ENCODE data around the gene MRPL43.
"Not testable (repeated sequence)": the region's sequence is repeated elsewhere in the genome, so short reads cannot be mapped to it uniquely, and the experiment has no call there.

Gene MRPL43

DNA sequence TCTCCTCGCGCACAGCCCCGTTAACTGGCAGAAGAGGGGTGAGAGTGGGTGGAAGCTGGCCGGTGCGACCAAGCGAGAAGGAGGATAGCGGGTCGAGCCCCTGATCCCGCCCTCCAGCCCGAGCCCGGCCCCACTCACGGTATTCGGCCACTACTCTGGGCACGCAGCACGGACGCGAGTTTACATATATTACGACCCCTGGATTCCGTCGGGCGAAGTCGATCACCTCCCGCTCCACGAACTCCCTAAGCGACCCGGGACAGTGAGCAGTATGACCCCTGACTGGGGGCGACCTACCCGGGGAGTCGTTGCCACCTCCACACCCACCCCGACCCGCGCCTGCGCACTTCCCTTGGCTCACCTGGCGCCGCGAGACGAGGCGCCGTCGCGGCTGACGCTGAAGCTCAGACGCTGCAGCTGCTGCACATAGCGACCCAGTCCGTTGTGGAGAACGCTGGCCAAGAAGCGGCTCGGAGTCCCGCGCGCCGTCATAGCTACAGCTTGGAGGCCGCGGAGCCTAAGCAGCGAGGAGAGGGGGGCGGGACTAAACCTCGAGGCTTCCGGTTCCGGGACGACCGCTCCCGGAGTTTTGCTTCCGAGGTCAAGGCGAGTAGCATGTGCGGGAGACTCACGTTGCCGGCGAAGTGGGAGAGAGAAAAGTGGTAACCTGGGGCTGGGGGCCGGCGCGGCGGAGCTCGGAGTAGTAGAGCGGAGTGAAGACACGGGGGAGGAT lies at the start of gene MRPL43, which contains the start of gene TWNK:
MRPL43 (minus strand) TSS at position 546 of the 733 bp plus-strand sequence; CDS start at position 492, 54 bp downstream.
TWNK (plus strand) TSS at position 592 of the 733 bp plus-strand sequence. CDS start 668 bp downstream, outside the sequence.
- Histone ChIP-seq H3K4me1 (ENCODE audit: control insufficient read depth, low read depth, low read length) (peaks cover 4% of the 10 kb centered on the region), H3K9me3 (ENCODE audit: control insufficient read depth, low read depth, low read length) (no peaks in the 10 kb centered on the region), H3K27ac (ENCODE audit: low read length) (peak within 1 kb of the TSS; percentile 73), H3K36me3 (ENCODE audit: control insufficient read depth, low read depth, low read length) (peaks cover 31% of the 10 kb centered on the region), H3K27me3 (ENCODE audit: control insufficient read depth, insufficient read depth, low read length) (no peaks in the 10 kb centered on the region), H3K4me3 (ENCODE audit: low read length) (peak within 1 kb of the TSS; percentile 99), H3K9ac (ENCODE audit: low read length) (peak within 1 kb of the TSS; percentile 96)

DNA sequence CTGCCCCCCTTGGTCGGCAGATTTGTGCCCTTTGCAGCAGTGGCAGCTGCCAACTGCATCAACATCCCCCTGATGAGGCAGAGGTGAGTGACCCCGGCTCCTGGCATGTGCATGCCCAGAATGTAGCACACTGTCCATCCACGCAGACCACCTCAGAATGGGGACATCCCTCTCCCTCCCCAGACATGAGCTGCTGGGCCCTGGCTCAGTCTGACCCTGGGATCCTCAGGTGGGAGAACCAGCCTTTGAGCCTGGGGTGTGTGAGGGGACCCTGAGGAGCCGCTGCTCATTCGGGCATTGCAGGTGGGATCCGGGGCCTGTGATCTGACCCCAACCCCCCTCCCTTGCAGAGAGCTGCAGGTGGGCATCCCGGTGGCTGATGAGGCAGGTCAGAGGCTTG lies 49.4 kb upstream of the MRPL43 start:
- Histone ChIP-seq H3K36me3 (ENCODE audit: control insufficient read depth, low read depth, low read length) (no peaks in the 10 kb centered on the region), H3K9me3 (ENCODE audit: control insufficient read depth, low read depth, low read length) (no peaks in the 10 kb centered on the region), H3K27ac (ENCODE audit: low read length) (no peak overlapping the region), H3K27me3 (ENCODE audit: control insufficient read depth, insufficient read depth, low read length) (peaks cover 80% of the 10 kb centered on the region), H3K4me3 (ENCODE audit: low read length) (no peak overlapping the region), H3K4me1 (ENCODE audit: control insufficient read depth, low read depth, low read length) (peaks cover 5% of the 10 kb centered on the region), H3K9ac (ENCODE audit: low read length) (no peak overlapping the region)

DNA sequence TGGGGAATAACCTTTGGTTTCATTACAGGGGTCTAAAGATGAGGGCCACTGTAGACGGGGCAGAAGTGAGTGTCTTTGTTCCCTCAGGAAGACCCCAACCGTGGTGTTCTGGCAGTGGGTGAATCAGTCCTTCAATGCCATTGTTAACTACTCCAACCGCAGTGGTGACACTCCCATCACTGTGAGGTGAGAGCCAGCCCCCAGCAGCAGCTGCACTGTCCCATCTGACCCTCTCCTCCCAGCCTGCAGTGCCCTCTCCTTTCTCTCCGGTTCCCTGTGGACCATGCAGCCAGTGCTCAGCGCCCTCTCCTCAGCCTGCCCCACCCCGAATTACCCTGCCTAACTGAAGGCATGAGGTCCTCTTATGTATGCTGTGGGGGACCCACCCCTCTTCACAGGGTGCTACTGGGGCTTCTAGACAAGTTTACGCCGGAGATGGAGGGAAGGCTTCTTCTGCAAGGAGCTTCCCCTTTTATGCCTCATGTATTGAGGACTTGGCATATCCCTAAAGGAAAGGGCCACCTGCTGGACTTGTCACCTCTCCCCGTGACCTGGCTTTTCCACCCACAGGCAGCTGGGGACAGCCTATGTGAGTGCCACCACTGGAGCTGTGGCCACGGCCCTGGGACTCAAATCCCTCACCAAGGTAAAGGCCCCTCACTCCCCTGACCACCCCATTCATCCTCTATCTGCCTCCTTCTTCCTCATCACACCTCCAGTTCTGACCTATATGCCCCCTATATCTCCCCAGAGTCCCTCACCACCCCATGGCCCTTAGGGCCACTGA lies 48.8 kb upstream of the MRPL43 start:
- Histone ChIP-seq H3K9me3 (ENCODE audit: control insufficient read depth, low read depth, low read length) (no peaks in the 10 kb centered on the region), H3K27me3 (ENCODE audit: control insufficient read depth, insufficient read depth, low read length) (peaks cover 86% of the 10 kb centered on the region), H3K4me1 (ENCODE audit: control insufficient read depth, low read depth, low read length) (peaks cover 11% of the 10 kb centered on the region), H3K36me3 (ENCODE audit: control insufficient read depth, low read depth, low read length) (no peaks in the 10 kb centered on the region), H3K4me3 (ENCODE audit: low read length) (no peak overlapping the region), H3K27ac (ENCODE audit: low read length) (no peak overlapping the region), H3K9ac (ENCODE audit: low read length) (no peak overlapping the region)

DNA sequence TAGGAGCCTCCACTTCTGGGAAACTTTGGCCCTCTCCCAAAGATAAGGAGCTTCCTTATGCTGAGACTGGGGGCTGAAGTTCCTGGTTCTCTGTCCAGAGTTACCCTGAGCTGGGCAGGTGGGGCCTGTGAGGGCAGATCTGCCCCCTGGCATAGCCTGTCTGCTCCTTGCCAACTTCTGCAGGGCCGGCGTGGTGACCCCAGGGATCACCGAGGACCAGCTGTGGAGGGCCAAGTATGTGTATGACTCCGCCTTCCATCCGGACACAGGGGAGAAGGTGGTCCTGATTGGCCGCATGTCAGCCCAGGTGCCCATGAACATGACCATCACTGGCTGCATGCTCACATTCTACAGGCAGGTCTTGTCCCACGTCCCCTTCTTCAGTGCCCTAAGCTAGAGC lies 48.0 kb upstream of the MRPL43 start:
- Histone ChIP-seq H3K9ac (ENCODE audit: low read length) (no peak overlapping the region), H3K27ac (ENCODE audit: low read length) (no peak overlapping the region), H3K4me3 (ENCODE audit: low read length) (no peak overlapping the region), H3K36me3 (ENCODE audit: control insufficient read depth, low read depth, low read length) (no peaks in the 10 kb centered on the region), H3K27me3 (ENCODE audit: control insufficient read depth, insufficient read depth, low read length) (peaks cover 93% of the 10 kb centered on the region), H3K4me1 (ENCODE audit: control insufficient read depth, low read depth, low read length) (peaks cover 13% of the 10 kb centered on the region), H3K9me3 (ENCODE audit: control insufficient read depth, low read depth, low read length) (no peaks in the 10 kb centered on the region)

DNA sequence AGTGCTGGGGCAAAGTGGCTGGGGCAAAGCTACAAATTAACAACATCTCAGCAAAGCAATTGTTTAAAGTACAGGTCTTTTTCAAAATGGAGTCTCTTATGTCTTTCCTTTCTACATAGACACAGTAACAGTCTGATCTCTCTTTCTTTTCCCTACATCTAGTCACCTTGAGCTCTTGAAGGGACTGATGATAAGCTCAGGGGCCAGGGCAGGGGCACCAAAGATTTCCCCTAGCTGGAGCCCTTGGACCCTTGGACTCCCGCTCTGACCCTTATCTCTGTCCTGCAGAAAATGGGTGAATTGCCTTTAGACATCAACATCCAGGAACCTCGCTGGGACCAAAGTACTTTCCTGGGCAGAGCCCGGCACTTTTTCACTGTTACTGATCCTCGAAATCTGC lies 47.1 kb upstream of the MRPL43 start:
- not testable (repeated sequence) for H3K4me3 ChIP-seq (ENCODE audit: low read length); H3K27ac ChIP-seq (ENCODE audit: low read length); H3K9me3 ChIP-seq (ENCODE audit: control insufficient read depth, low read depth, low read length); H3K9ac ChIP-seq (ENCODE audit: low read length); H3K36me3 ChIP-seq (ENCODE audit: control insufficient read depth, low read depth, low read length)
- H3K27me3 ChIP-seq (ENCODE audit: control insufficient read depth, insufficient read depth, low read length): peaks cover 88% of the 10 kb centered on the region
- peaks cover 19% of the 10 kb centered on the region for H3K4me1 ChIP-seq (ENCODE audit: control insufficient read depth, low read depth, low read length)

DNA sequence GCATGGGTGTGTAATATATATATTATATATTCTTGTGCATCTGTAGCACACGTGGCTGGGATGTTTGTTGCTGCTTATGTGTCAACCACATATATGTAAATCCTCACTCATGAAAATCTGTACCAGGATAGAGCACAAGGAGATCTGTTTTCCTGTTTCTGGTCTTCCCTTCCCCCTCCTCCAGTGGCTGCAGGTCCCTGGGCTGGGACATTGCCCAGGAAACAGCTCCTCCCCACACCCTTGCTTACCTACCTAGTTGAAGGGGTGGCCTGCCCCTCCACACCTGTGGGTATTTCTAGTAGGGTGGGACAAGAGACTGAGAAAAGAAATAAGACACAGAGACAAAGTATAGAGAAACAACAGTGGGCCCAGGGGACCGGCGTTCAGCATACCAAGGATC lies 46.0 kb upstream of the MRPL43 start:
- no peak overlapping the region for H3K9ac ChIP-seq (ENCODE audit: low read length)
- H3K27ac ChIP-seq (ENCODE audit: low read length): no peak overlapping the region
- H3K4me1 ChIP-seq (ENCODE audit: control insufficient read depth, low read depth, low read length): peaks cover 22% of the 10 kb centered on the region
- no peaks in the 10 kb centered on the region for H3K9me3 ChIP-seq (ENCODE audit: control insufficient read depth, low read depth, low read length)
- H3K4me3 ChIP-seq (ENCODE audit: low read length): no peak overlapping the region
- H3K36me3 ChIP-seq (ENCODE audit: control insufficient read depth, low read depth, low read length): no peaks in the 10 kb centered on the region
- H3K27me3 ChIP-seq (ENCODE audit: control insufficient read depth, insufficient read depth, low read length): peaks cover 79% of the 10 kb centered on the region

DNA sequence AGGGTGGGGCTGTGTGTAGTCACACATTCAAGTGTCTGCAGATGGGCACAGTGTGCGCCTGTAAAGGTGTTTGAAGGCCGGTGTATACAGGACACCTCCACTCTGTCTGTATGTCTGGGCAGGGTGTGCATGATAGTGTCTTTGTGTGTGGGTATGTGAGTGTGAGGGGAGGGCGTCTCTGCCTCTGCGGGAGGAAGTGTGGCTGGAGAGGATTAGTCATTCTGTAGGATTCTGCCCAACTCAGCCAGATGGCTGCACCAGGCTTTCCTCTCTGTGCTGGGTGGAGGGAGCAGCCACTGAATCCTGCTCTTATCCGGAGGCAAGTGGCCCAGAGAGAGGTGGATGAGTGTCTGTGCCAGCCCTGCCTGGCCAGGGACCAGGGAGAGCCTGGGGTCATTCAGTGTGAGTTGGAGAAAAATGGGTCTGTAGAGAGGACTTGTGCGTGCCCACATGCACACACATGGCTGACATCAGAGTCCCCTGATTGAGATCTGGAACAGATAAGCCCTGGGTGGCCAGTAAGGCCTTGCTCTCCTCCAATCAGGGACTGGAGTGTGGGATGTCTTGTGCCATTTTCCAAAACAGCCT lies 45.4 kb upstream of the MRPL43 start:
- Histone ChIP-seq H3K4me1 (ENCODE audit: control insufficient read depth, low read depth, low read length) (peaks cover 22% of the 10 kb centered on the region), H3K9ac (ENCODE audit: low read length) (no peak overlapping the region)

DNA sequence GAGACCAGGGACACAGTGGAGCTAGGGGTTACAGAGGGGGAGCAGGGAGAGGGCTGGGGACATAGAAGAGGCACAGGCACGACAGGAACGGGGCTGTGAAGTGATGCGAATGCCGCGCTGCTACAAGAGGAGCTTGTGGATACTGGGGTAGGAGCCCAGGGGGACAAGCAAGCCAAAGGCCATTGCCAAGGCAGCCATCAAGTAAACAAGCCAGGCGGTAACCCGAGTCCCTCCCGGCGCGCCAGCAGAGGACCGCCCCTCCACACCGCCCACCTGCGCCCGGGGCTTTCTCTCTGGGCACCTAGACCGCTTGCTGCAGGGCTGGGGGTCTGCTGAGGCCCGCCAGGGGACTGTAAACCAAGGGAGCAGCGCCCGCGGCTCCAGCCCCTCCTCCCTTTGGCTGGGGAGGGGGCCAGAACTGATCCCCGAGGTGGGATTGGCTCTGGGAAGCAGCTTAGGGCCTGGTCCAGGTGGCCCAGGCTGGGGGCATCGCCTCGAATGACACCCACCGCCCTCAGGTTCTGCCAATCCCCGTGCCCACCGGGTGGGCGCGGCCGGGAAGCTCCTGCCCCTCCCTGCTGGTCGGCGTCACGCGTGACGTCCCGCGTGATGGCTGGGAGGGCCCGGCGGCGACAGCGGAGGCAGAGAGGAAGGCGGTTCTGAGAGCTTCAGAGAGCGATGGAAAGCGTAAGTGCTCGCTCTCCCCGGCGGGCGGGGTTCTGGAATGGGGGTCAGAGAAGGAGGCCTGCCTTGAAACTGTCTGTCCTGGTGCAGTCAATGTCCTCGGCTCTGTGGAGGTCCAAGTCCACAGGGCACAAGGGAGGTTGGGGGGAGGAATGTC lies 44.7 kb upstream of the MRPL43 start:
- Histone ChIP-seq H3K4me1 (ENCODE audit: control insufficient read depth, low read depth, low read length) (peaks cover 22% of the 10 kb centered on the region), H3K27me3 (ENCODE audit: control insufficient read depth, insufficient read depth, low read length) (peaks cover 68% of the 10 kb centered on the region), H3K27ac (ENCODE audit: low read length) (no peak overlapping the region), H3K36me3 (ENCODE audit: control insufficient read depth, low read depth, low read length) (no peaks in the 10 kb centered on the region), H3K9me3 (ENCODE audit: control insufficient read depth, low read depth, low read length) (no peaks in the 10 kb centered on the region), H3K9ac (ENCODE audit: low read length) (no peak overlapping the region), H3K4me3 (ENCODE audit: low read length) (peak overlapping the region; percentile 69)

More for the DNA sequence above, 45.4 kb upstream of the MRPL43 start:
- Histone ChIP-seq H3K27me3 (ENCODE audit: control insufficient read depth, insufficient read depth, low read length) (peaks cover 73% of the 10 kb centered on the region), H3K9me3 (ENCODE audit: control insufficient read depth, low read depth, low read length) (no peaks in the 10 kb centered on the region), H3K36me3 (ENCODE audit: control insufficient read depth, low read depth, low read length) (no peaks in the 10 kb centered on the region), H3K27ac (ENCODE audit: low read length) (no peak overlapping the region), H3K4me3 (ENCODE audit: low read length) (peak overlapping the region; percentile 69)

DNA sequence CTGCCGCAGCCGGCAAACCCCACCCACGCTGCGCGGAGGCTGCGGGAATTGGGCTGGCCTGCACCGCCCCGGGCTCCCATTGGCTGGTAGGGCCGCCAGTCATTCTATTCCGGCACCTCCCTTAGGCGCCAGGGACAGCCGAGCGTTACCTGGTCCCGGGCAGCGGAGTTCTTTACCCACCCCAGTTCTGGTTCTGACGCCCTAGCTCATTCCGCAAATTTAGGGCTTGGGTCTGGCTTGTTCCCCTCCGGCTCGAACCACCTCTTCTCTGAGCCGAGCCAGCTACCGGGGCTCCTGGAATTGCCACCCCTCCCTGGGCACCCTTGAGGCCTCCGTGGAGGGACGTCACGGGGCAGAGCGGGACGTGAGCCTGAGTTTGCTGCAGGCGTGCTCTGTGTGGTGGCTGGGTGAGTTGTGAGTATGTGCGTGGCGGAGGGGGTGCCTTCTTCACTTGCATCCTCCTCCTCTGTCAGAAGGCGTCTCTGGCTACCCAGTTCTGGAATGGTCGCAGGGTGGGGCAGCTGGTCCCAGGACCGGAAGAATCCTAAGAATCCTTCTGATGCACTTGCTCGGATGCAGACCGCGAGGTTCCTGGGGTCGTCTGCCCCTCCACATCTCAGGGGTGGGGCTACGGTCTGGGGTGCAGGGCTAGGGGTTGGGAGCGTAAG lies 44.0 kb upstream of the MRPL43 start, which contains the start of the genes PDZD7 and SFXN3:
PDZD7 (minus strand) TSS at position 2 of the 668 bp plus-strand sequence. CDS start 910 bp downstream, outside the sequence.
SFXN3 (plus strand) TSS at position 107 of the 668 bp plus-strand sequence. CDS start 3,461 bp downstream, outside the sequence.
- no peak within 1 kb of the TSS for H3K9ac ChIP-seq (ENCODE audit: low read length)

DNA sequence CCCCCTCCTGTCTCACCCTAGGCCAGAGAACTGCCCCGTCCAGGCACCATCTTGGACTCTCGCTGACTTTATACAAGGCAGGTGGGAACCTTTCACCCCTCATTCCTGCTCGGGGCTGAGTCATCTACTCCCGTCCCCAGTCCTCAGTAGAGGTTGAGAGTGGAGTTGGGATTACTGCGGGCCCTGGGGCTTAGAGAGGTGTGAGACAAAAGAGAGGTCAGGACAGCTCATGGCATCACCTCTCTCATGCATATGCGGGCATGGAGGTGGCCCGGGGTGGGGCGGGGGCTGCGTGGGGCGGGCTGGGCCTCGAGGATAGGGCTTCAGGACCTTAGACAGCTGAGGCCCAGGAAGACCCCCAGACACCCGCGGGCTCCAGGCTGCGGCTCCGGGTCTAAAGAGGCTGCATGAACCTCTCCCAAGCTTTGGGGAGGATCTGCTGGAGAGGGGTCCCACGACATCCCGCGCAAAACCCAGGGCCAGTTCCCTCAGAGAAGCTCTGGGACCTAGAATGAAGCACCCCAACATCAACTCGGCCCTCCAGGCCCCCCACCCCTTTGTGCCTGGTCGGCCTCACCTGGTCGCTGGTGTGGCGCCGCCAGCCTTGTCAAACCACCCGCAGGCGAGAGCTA lies 43.3 kb upstream of the MRPL43 start:
- H3K4me1 ChIP-seq (ENCODE audit: control insufficient read depth, low read depth, low read length): peaks cover 22% of the 10 kb centered on the region
- H3K4me3 ChIP-seq (ENCODE audit: low read length): peak overlapping the region; percentile 69
- no peaks in the 10 kb centered on the region for H3K9me3 ChIP-seq (ENCODE audit: control insufficient read depth, low read depth, low read length)
- H3K9ac ChIP-seq (ENCODE audit: low read length): no peak overlapping the region
- H3K36me3 ChIP-seq (ENCODE audit: control insufficient read depth, low read depth, low read length): no peaks in the 10 kb centered on the region
- no peak overlapping the region for H3K27ac ChIP-seq (ENCODE audit: low read length)
- H3K27me3 ChIP-seq (ENCODE audit: control insufficient read depth, insufficient read depth, low read length): peaks cover 58% of the 10 kb centered on the region

More for the DNA sequence above, 44.0 kb upstream of the MRPL43 start, which contains the start of the genes PDZD7 and SFXN3:
- Histone ChIP-seq H3K4me3 (ENCODE audit: low read length) (peak within 1 kb of the TSS; percentile 69), H3K27ac (ENCODE audit: low read length) (no peak within 1 kb of the TSS), H3K4me1 (ENCODE audit: control insufficient read depth, low read depth, low read length) (peaks cover 22% of the 10 kb centered on the region), H3K36me3 (ENCODE audit: control insufficient read depth, low read depth, low read length) (no peaks in the 10 kb centered on the region), H3K9me3 (ENCODE audit: control insufficient read depth, low read depth, low read length) (no peaks in the 10 kb centered on the region), H3K27me3 (ENCODE audit: control insufficient read depth, insufficient read depth, low read length) (peaks cover 64% of the 10 kb centered on the region)

Measured in iPS-18a (cell line).